ENCODE data around the gene HPN. TPM values are rescaled to one million over a fixed set of nuclear protein-coding genes. Genes with fewer than 3 reads are reported as not detected.
"Not testable (repeated sequence)": the region's sequence is repeated elsewhere in the genome, so short reads cannot be mapped to it uniquely, and the experiment has no call there.

Gene HPN
- total RNA-seq, 2 donors from 2014 or later: 2.5 to 7.2 TPM

GRCh38 chr19:35023428-35023827 lies 18.1 kb upstream of the HPN start:
- Histone ChIP-seq H3K4me1 (no peaks in the 10 kb centered on the region), H3K36me3 (peaks cover 83% of the 10 kb centered on the region), H3K27me3 (no peaks in the 10 kb centered on the region), H3K9me3 (no peaks in the 10 kb centered on the region), H3K4me3 (no peak overlapping the region), H3K27ac (no peak overlapping the region)
- no peak for TF ChIP-seq CTCF (IDR thresholded peaks at IDR 0.05)
- DNase-seq (ENCODE audit: low spot score): no peak

GRCh38 chr19:35024095-35024494 lies 17.4 kb upstream of the HPN start:
- DNase-seq (ENCODE audit: low spot score): no peak
- peaks cover 76% of the 10 kb centered on the region for H3K36me3 ChIP-seq
- no peaks in the 10 kb centered on the region for H3K27me3 ChIP-seq
- TF ChIP-seq CTCF (IDR thresholded peaks at IDR 0.05): no peak
- H3K4me3 ChIP-seq: no peak overlapping the region
- no peak overlapping the region for H3K27ac ChIP-seq
- H3K4me1 ChIP-seq: no peaks in the 10 kb centered on the region
- no peaks in the 10 kb centered on the region for H3K9me3 ChIP-seq

- H3K36me3 ChIP-seq: peaks cover 57% of the 10 kb centered on the region
Measured at GRCh38 chr19:35025969-35026368, 15.6 kb upstream of the HPN start.

GRCh38 chr19:35026418-35026817 lies 15.1 kb upstream of the HPN start:
- no peaks in the 10 kb centered on the region for H3K9me3 ChIP-seq
- no peak overlapping the region for H3K27ac ChIP-seq
- H3K4me1 ChIP-seq: peaks cover 0 to 7% of the 10 kb centered on the region in 2 donors
- H3K4me3 ChIP-seq: no peak overlapping the region
- no peak for DNase-seq (ENCODE audit: low spot score)
- no peak for TF ChIP-seq CTCF (IDR thresholded peaks at IDR 0.05)
- H3K27me3 ChIP-seq: no peaks in the 10 kb centered on the region
- peaks cover 53% of the 10 kb centered on the region for H3K36me3 ChIP-seq

More at GRCh38 chr19:35025969-35026368, 15.6 kb upstream of the HPN start:
- H3K27ac ChIP-seq: no peak overlapping the region
- no peaks in the 10 kb centered on the region for H3K9me3 ChIP-seq
- DNase-seq (ENCODE audit: low spot score): no peak
- peaks cover 0 to 7% of the 10 kb centered on the region in 2 donors for H3K4me1 ChIP-seq
- no peak overlapping the region for H3K4me3 ChIP-seq
- no peaks in the 10 kb centered on the region for H3K27me3 ChIP-seq
- no peak for TF ChIP-seq CTCF (IDR thresholded peaks at IDR 0.05)

GRCh38 chr19:35027009-35027408 lies 14.5 kb upstream of the HPN start:
- TF ChIP-seq CTCF (IDR thresholded peaks at IDR 0.05): no peak
- Histone ChIP-seq H3K27me3 (no peaks in the 10 kb centered on the region), H3K36me3 (peaks cover 47% of the 10 kb centered on the region), H3K4me3 (no peak overlapping the region), H3K4me1 (peaks cover 0 to 13% of the 10 kb centered on the region in 2 donors), H3K27ac (no peak overlapping the region), H3K9me3 (no peaks in the 10 kb centered on the region)
- no peak for DNase-seq (ENCODE audit: low spot score)

- no peak for DNase-seq (ENCODE audit: low spot score)
- peaks cover 37% of the 10 kb centered on the region for H3K36me3 ChIP-seq
- no peaks in the 10 kb centered on the region for H3K27me3 ChIP-seq
- peaks cover 0 to 20% of the 10 kb centered on the region in 2 donors for H3K4me1 ChIP-seq
- no peaks in the 10 kb centered on the region for H3K9me3 ChIP-seq
- no peak for TF ChIP-seq CTCF (IDR thresholded peaks at IDR 0.05)
- no peak overlapping the region for H3K4me3 ChIP-seq
- peak overlapping the region; percentile 29 to 73 for H3K27ac ChIP-seq
Measured at GRCh38 chr19:35027851-35028599, 13.5 kb upstream of the HPN start.

GRCh38 chr19:35028600-35028885 lies 13.0 kb upstream of the HPN start:
- Histone ChIP-seq H3K36me3 (peaks cover 35% of the 10 kb centered on the region), H3K4me1 (peaks cover 0 to 20% of the 10 kb centered on the region in 2 donors), H3K27ac (peak overlapping the region; percentile 29 to 93)
- H3K9me3 ChIP-seq; H3K27me3 ChIP-seq; DNase-seq (ENCODE audit: low spot score); H3K4me3 ChIP-seq: not testable (repeated sequence)

- not testable (repeated sequence) for DNase-seq (ENCODE audit: low spot score); H3K4me3 ChIP-seq; H3K27me3 ChIP-seq; H3K9me3 ChIP-seq
- H3K4me1 ChIP-seq: peaks cover 0 to 20% of the 10 kb centered on the region in 2 donors
- H3K27ac ChIP-seq: peak overlapping the region; percentile 72 to 93
- peaks cover 35% of the 10 kb centered on the region for H3K36me3 ChIP-seq
Measured at GRCh38 chr19:35029275-35029736, 12.2 kb upstream of the HPN start.
